ENCODE data around the gene SCN5A. TPM values are rescaled to one million over a fixed set of nuclear protein-coding genes. Genes with fewer than 3 reads are reported as not detected.

SCN5A gene
- total RNA-seq, 1 donor from 2014 or later, result 0.25 TPM

GRCh38 chr3:38542401-38543298, 106.8 kb downstream of the SCN5A start:
- DNase-seq (ENCODE audit: low spot score), result no peak
- Mint-ChIP-seq H3K36me3 (ENCODE audit: low read depth) (no peaks in the 10 kb centered on the region), H3K27me3 (ENCODE audit: low read depth) (peaks cover 10% of the 10 kb centered on the region), H3K27ac (ENCODE audit: unreplicated experiment) (no peak overlapping the region), H3K4me1 (ENCODE audit: low read depth) (peaks cover 4% of the 10 kb centered on the region), H3K9me3 (ENCODE audit: low read depth) (no peaks in the 10 kb centered on the region), H3K4me3 (ENCODE audit: unreplicated experiment) (no peak overlapping the region)
- TF ChIP-seq CTCF (IDR thresholded peaks at IDR 0.05), result no peak

GRCh38 chr3:38541806-38542205, 107.7 kb downstream of the SCN5A start:
- DNase-seq (ENCODE audit: low spot score), result no peak
- H3K9me3 Mint-ChIP-seq (ENCODE audit: low read depth), result no peaks in the 10 kb centered on the region
- H3K36me3 Mint-ChIP-seq (ENCODE audit: low read depth), result no peaks in the 10 kb centered on the region
- H3K27ac Mint-ChIP-seq (ENCODE audit: unreplicated experiment), result no peak overlapping the region
- H3K4me3 Mint-ChIP-seq (ENCODE audit: unreplicated experiment), result no peak overlapping the region
- TF ChIP-seq CTCF (IDR thresholded peaks at IDR 0.05), result no peak
- H3K27me3 Mint-ChIP-seq (ENCODE audit: low read depth), result peaks cover 9% of the 10 kb centered on the region
- peaks cover 4% of the 10 kb centered on the region for H3K4me1 Mint-ChIP-seq (ENCODE audit: low read depth)

- no peak overlapping the region for H3K27ac Mint-ChIP-seq (ENCODE audit: unreplicated experiment)
- H3K27me3 Mint-ChIP-seq (ENCODE audit: low read depth), result no peaks in the 10 kb centered on the region
- H3K4me3 Mint-ChIP-seq (ENCODE audit: unreplicated experiment), result no peak overlapping the region
- peaks cover 8% of the 10 kb centered on the region for H3K9me3 Mint-ChIP-seq (ENCODE audit: low read depth)
- DNase-seq (ENCODE audit: low spot score), result no peak
- peaks cover 4% of the 10 kb centered on the region for H3K4me1 Mint-ChIP-seq (ENCODE audit: low read depth)
- H3K36me3 Mint-ChIP-seq (ENCODE audit: low read depth), result peaks cover 13% of the 10 kb centered on the region
- TF ChIP-seq CTCF (IDR thresholded peaks at IDR 0.05), result no peak
Measured at GRCh38 chr3:38538773-38539353, 110.6 kb downstream of the SCN5A start.

GRCh38 chr3:38536671-38537070, 112.8 kb downstream of the SCN5A start:
- Mint-ChIP-seq H3K27ac (ENCODE audit: unreplicated experiment) (no peak overlapping the region), H3K4me1 (ENCODE audit: low read depth) (no peaks in the 10 kb centered on the region), H3K9me3 (ENCODE audit: low read depth) (peaks cover 8% of the 10 kb centered on the region), H3K27me3 (ENCODE audit: low read depth) (no peaks in the 10 kb centered on the region), H3K36me3 (ENCODE audit: low read depth) (peaks cover 13% of the 10 kb centered on the region), H3K4me3 (ENCODE audit: unreplicated experiment) (no peak overlapping the region)
- no peak for TF ChIP-seq CTCF (IDR thresholded peaks at IDR 0.05)
- DNase-seq (ENCODE audit: low spot score), result no peak

GRCh38 chr3:38534604-38535003, 114.9 kb downstream of the SCN5A start:
- Mint-ChIP-seq H3K4me3 (ENCODE audit: unreplicated experiment) (no peak overlapping the region), H3K9me3 (ENCODE audit: low read depth) (peaks cover 8% of the 10 kb centered on the region), H3K27ac (ENCODE audit: unreplicated experiment) (no peak overlapping the region), H3K27me3 (ENCODE audit: low read depth) (no peaks in the 10 kb centered on the region), H3K4me1 (ENCODE audit: low read depth) (no peaks in the 10 kb centered on the region), H3K36me3 (ENCODE audit: low read depth) (peaks cover 19% of the 10 kb centered on the region)
- no peak for TF ChIP-seq CTCF (IDR thresholded peaks at IDR 0.05)
- no peak for DNase-seq (ENCODE audit: low spot score)

Measured in chondrocyte (in vitro differentiated cells).